Activated naive CD8-positive, alpha-beta T cell treated with anti-CD3 and anti-CD28 coated beads, Interleukin-2, amount 10 ng/mL, durations not matched to agents 7 days and 5 days (primary cell): ENCODE measurements around the gene NRAP. TPM values are rescaled to one million over a fixed set of nuclear protein-coding genes. Genes with fewer than 3 reads are reported as not detected.

Experiments used
- ATAC-seq: fragments of 150-1000 bp; cut with Tn5 transposase; one replicate; pipeline ENCODE4 v1.10.0; 2021; ENCODE audit warnings: low read depth, moderate library complexity
- POLR2A ChIA-PET: fragments of 350-600 bp; sonication (Branson Sonifier 250); formaldehyde crosslinking; loops from one replicate; lab custom pipeline; 2021; ENCODE audit warnings: antibody characterized with exemption; lab: Charles Lee
- DNase-seq: peaks from one replicate; pipeline ENCODE4 v3.0.0; 2021
- H3K27ac Mint-ChIP-seq: one replicate; pipeline ENCODE4 v1.8.0; 2022; ENCODE audit warnings: mild to moderate bottlenecking, mixed read lengths
- H3K27me3 Mint-ChIP-seq: one replicate; pipeline ENCODE4 v1.8.0; 2022; ENCODE audit warnings: mild to moderate bottlenecking, moderate library complexity, mixed read lengths
- H3K36me3 Mint-ChIP-seq: one replicate; pipeline ENCODE4 v1.8.0; 2021; ENCODE audit warnings: mild to moderate bottlenecking, mixed read lengths
- H3K4me1 Mint-ChIP-seq: one replicate; pipeline ENCODE4 v1.8.0; 2021; ENCODE audit warnings: mixed read lengths
- H3K4me3 Mint-ChIP-seq: one replicate; pipeline ENCODE4 v1.8.0; 2022; ENCODE audit warnings: mild to moderate bottlenecking, moderate library complexity, mixed read lengths
- H3K9me3 Mint-ChIP-seq: one replicate; pipeline ENCODE4 v1.8.0; 2021; ENCODE audit warnings: mixed read lengths
- total RNA-seq, 2 experiments: library from RNA; stranded (reverse); gene quantifications; one replicate each; pipeline ENCODE4 v1.2.3, GENCODE V29; 2021

Gene NRAP
- total RNA-seq, 2 experiments from 2014 or later, result not detected

DNA sequence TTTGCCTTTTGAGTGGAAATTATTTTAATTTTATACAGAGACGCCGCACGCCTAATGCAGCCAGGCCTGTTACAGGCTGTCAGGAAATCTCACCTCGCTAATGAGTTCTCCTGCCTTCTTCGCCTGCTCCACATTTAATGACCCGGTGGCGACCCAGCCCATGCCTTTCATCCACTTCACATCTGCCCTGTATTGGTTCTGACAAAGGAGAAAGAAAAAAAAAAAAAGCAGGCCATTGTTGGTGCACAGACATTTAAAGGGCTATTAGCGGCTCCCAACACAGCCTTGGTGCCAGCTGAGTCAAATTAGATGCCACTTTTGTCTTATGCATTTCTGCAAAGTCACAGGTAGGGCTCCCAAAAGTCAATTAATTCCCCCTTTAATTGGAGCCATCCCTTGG, 43.3 kb downstream of the NRAP start:
- POLR2A ChIA-PET, result no interaction called here
- Mint-ChIP-seq H3K27ac (no peak overlapping the region), H3K27me3 (peaks cover 53% of the 10 kb centered on the region), H3K9me3 (no peaks in the 10 kb centered on the region), H3K4me3 (no peak overlapping the region), H3K36me3 (no peaks in the 10 kb centered on the region), H3K4me1 (no peaks in the 10 kb centered on the region)
- ATAC-seq, result no peak
- no peak for DNase-seq

DNA sequence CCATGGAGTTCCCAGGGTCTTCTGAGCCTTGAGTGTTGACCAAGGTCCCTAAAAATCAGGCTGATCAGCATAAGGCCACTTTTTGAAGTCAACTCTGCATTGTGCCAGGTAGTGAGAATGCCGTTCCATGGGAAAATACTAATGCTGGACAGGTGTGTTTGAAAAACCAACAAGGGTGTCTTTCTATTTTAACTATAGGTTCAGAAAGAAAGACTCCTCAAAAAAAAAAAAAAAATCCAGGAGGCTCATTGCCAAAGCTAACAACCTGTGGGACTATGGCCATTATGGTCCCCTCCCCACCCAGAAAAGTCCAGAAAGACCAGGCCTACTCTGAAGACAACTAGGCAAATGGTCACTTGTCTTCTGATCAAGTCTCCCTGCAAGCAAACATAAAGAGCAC, 44.4 kb downstream of the NRAP start:
- peaks cover 47% of the 10 kb centered on the region for H3K27me3 Mint-ChIP-seq

DNA sequence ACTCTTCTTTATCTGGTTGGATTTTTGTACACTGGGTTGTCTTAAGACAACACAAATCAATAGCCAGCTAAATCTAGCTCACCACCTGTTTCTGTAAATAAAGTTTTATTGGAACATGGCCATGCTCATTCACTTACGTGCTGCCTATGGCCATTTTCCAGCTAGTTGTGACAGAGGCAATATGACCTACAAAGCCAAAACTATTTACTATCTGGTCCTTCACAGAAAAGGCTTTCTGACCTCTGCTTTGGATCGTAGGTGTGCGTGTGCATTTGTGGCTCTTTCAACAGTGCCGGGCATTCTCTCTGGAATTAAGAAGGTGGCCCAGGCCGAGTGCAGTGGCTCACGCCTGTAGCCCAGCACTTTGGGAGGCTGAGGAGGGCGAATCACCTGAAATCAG, 45.5 kb downstream of the NRAP start:
- Mint-ChIP-seq H3K4me3 (no peak overlapping the region), H3K36me3 (no peaks in the 10 kb centered on the region), H3K27me3 (peaks cover 49% of the 10 kb centered on the region), H3K9me3 (no peaks in the 10 kb centered on the region), H3K4me1 (no peaks in the 10 kb centered on the region), H3K27ac (no peak overlapping the region)
- ATAC-seq (no peak), DNase-seq (no peak)
- POLR2A ChIA-PET, result no interaction called here

More for the DNA sequence above, 44.4 kb downstream of the NRAP start:
- Mint-ChIP-seq H3K4me3 (no peak overlapping the region), H3K9me3 (no peaks in the 10 kb centered on the region), H3K36me3 (no peaks in the 10 kb centered on the region), H3K4me1 (no peaks in the 10 kb centered on the region), H3K27ac (no peak overlapping the region)
- DNase-seq (no peak), ATAC-seq (no peak)
- POLR2A ChIA-PET, result no interaction called here

DNA sequence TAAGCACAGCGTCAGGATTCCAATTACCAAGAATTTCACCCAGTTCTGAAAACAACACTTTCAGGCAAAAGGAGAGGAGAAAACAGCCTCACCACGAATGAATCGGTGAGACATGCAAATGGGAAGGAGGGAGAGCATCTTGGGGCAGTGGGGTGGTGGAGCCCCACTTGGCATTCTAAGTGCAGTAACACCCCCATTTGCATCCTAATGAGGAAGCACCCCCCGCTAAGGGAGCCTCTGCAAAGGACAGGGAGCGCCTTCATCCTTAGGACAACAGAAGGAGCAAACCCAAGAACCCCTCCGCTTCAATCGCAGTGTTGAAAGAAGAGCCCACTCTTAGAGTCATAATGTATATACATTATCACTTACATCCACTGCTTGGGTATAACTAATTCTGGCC, 46.8 kb downstream of the NRAP start:
- H3K27me3 Mint-ChIP-seq, result peaks cover 56% of the 10 kb centered on the region
- ATAC-seq, result no peak

DNA sequence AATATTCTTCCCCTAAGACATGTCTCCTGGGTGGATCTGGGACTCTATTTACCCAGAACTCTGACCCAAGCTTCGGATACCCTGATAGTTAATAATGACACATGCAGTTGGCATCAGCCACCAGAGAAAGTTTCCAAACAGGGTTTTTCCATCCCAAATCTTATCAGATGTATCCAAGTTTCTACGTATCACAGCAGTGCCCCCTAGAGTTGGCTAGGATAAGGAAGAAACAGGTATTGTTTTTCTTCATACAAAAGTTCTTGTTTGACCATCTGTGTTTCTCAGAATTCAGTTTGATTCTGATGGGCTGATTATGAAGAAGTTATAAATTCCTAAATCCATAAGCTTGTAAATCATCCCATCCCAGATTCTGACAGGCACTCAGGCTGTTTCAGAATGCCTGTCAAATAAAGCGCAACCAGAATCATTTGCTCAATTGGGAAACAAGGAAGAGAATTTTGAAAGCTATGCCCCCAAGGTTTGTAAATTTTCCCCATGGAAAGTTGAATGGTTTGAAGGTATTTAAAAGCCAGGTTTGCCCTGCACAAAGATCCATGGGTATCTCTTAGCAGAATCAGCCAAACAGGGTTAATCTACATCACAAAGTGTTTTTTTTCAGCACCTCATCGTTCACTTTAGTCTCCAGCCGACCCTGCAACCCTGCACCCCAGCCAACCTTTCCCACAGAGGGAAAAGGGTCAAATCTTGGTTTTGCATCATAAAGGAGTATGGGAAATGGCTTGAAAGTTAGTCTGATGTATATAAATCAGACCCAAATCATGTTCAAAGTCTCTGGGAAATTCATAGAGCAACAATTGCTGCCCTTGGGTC, 47.4 kb downstream of the NRAP start:
- Mint-ChIP-seq H3K9me3 (no peaks in the 10 kb centered on the region), H3K36me3 (no peaks in the 10 kb centered on the region), H3K4me1 (no peaks in the 10 kb centered on the region), H3K4me3 (no peak overlapping the region), H3K27me3 (peaks cover 56% of the 10 kb centered on the region), H3K27ac (no peak overlapping the region)
- no peak for DNase-seq
- no peak for ATAC-seq
- POLR2A ChIA-PET, result no interaction called here

More for the DNA sequence above, 46.8 kb downstream of the NRAP start:
- H3K27ac Mint-ChIP-seq, result no peak overlapping the region
- H3K4me1 Mint-ChIP-seq, result no peaks in the 10 kb centered on the region
- POLR2A ChIA-PET, result no interaction called here
- DNase-seq, result no peak
- H3K4me3 Mint-ChIP-seq, result no peak overlapping the region
- no peaks in the 10 kb centered on the region for H3K36me3 Mint-ChIP-seq
- no peaks in the 10 kb centered on the region for H3K9me3 Mint-ChIP-seq

DNA sequence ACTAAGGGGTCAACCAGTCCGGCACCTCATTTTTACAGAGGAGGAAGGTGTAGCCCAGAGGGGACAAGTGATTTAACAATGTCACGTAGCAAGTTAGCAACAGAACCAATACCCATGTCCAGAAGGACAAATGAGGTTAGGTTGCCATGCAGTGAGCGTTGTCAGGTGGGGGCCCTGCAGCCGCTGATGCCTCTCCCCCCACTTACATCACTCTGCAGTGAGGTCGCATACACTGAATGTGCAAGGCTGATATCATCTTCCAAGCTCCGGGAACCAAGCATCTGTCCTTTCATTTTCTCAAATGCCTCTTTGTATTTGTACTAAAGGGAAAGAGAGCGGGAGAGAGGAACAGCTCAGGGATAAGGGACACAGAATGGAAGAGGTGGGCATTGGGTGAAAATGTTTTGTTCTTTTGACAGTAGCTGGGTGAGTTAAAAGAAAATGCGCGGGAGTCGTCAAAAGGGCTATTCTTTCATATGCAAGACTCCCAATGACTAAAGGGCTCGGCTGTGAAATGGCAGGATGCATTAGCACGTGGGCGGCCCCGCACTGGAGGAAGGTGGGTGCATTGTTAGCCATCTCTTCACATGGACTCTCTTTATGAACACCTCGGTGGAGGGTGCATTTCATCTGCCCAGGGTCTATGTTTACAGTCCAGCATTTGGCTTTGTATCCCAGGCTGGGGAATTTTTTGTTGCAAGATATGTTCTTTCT, 49.7 kb downstream of the NRAP start:
- ATAC-seq, result no peak
- POLR2A ChIA-PET, result no interaction called here

DNA sequence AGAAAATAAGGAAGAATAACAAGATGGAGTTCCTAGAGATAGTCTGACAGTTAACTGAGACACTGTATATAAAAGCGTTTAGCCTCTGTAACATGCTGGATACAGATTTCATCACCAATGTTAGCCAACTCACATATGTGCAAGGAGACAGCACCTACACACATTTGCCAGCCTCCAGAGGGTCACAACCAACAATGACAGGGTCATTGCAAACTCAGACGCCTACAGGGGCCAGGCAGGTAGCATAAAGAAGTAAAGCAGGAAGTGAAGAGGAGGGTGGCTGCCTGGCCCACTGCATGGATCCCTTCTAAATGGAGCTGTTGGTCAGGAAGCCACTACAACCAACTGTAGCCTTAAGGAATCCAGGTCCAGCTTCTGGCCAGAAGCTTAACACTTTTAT, 50.4 kb downstream of the NRAP start:
- no peak overlapping the region for H3K27ac Mint-ChIP-seq
- POLR2A ChIA-PET, result no interaction called here
- no peaks in the 10 kb centered on the region for H3K36me3 Mint-ChIP-seq
- H3K27me3 Mint-ChIP-seq, result peaks cover 50% of the 10 kb centered on the region
- no peak overlapping the region for H3K4me3 Mint-ChIP-seq
- ATAC-seq (no peak), DNase-seq (no peak)
- no peaks in the 10 kb centered on the region for H3K9me3 Mint-ChIP-seq
- no peaks in the 10 kb centered on the region for H3K4me1 Mint-ChIP-seq

More for the DNA sequence above, 49.7 kb downstream of the NRAP start:
- Mint-ChIP-seq H3K9me3 (no peaks in the 10 kb centered on the region), H3K27ac (no peak overlapping the region), H3K4me1 (no peaks in the 10 kb centered on the region), H3K4me3 (no peak overlapping the region), H3K27me3 (peaks cover 55% of the 10 kb centered on the region), H3K36me3 (no peaks in the 10 kb centered on the region)
- DNase-seq, result no peak

DNA sequence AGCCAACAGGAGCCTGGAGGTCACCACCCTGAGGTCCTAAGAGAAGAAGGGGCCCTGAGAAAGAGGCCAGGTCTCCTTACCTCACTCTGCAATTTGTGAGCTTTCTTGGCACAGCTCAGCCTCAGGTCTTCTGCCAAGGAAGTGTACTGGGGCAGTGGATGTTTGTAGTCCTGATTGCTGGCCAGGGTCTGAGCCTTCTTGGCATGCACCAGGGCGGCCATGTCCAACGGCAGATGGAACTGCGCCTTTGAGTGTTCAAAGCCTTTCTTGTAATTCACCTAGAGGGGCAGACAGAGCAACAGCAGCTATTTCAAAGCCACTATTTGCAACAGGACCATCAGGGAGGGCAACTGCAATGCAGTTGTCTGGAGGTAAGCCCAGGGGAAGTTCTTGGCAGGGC, 51.7 kb downstream of the NRAP start:
- no peak for ATAC-seq
- POLR2A ChIA-PET, result no interaction called here
- H3K27me3 Mint-ChIP-seq, result peaks cover 44% of the 10 kb centered on the region
- H3K4me1 Mint-ChIP-seq, result no peaks in the 10 kb centered on the region
- H3K27ac Mint-ChIP-seq, result no peak overlapping the region
- no peaks in the 10 kb centered on the region for H3K9me3 Mint-ChIP-seq
- no peak overlapping the region for H3K4me3 Mint-ChIP-seq
- DNase-seq, result no peak
- H3K36me3 Mint-ChIP-seq, result no peaks in the 10 kb centered on the region

DNA sequence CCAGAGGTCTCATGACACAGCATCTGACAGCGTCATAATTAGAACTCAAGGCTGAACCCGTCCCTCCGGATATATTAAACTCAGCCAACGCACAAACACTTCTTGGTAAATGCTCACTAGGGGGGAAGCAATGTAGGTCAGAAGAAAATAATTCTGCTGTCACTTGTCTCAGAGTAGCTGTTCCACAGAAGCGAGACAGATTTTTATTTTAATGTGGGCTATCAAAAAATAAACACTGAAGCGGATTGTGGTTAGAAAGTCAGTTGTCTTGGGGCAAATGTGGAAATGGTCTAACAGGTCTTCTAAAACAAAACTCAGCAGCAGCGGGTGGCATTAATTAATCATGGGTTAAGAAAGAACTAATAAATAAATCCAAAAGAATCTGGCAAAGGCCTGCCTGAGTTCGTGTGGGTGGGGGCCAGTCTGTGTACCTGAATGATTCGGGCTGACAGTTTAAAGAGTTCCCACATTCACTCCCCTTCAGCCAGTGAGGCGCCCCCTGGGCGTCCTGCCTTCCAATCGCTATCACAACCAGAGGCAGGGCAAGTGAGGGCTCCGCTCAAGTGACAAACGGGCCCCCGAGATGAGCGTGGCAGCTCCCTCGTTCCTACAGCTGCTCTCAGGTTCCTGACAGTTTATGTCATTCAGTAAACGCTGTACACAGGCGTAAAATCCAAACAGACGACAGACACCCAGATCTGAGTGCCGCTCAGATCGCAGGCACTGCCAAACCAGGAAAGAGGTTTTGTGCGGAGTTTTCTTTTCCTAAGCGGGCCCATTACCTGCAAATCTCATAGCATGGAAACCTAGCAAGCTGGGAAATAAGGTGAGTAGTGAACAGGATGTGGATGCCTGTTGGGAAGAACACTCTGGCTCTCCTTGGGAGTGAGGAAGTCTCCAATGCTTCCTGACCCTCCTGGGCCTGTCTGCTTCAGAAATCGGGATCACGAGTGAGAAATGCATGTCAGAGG, 52.9 kb downstream of the NRAP start:
- ATAC-seq (no peak), DNase-seq (no peak)
- no peak overlapping the region for H3K27ac Mint-ChIP-seq
- H3K4me1 Mint-ChIP-seq, result no peaks in the 10 kb centered on the region
- H3K4me3 Mint-ChIP-seq, result no peak overlapping the region
- no peaks in the 10 kb centered on the region for H3K9me3 Mint-ChIP-seq
- no peaks in the 10 kb centered on the region for H3K36me3 Mint-ChIP-seq
- POLR2A ChIA-PET, result no interaction called here
- H3K27me3 Mint-ChIP-seq, result peaks cover 34% of the 10 kb centered on the region

DNA sequence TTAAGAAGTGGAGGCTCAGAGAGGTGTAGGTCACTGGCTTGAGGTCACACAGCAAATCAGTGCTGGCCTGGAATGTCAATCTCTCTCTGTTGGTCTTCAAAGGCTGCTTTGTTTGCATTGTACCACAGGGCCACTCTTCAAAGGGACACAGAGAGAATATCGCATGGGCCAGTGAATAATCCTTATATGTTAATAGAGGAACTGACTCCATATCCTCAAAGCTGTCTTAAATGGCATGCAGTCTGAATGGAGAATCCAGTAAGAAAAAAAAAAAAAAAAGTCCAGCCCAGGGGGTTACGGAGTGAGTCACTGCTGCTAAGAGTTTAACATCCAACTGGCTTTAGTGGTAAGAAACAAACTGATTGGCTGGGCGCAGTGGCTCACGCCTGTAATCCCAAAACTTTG, 54.1 kb downstream of the NRAP start:
- POLR2A ChIA-PET, result no interaction called here
- Mint-ChIP-seq H3K36me3 (no peaks in the 10 kb centered on the region), H3K9me3 (no peaks in the 10 kb centered on the region), H3K4me3 (no peak overlapping the region), H3K27ac (no peak overlapping the region), H3K27me3 (peaks cover 29% of the 10 kb centered on the region), H3K4me1 (no peaks in the 10 kb centered on the region)
- DNase-seq (no peak), ATAC-seq (no peak)

DNA sequence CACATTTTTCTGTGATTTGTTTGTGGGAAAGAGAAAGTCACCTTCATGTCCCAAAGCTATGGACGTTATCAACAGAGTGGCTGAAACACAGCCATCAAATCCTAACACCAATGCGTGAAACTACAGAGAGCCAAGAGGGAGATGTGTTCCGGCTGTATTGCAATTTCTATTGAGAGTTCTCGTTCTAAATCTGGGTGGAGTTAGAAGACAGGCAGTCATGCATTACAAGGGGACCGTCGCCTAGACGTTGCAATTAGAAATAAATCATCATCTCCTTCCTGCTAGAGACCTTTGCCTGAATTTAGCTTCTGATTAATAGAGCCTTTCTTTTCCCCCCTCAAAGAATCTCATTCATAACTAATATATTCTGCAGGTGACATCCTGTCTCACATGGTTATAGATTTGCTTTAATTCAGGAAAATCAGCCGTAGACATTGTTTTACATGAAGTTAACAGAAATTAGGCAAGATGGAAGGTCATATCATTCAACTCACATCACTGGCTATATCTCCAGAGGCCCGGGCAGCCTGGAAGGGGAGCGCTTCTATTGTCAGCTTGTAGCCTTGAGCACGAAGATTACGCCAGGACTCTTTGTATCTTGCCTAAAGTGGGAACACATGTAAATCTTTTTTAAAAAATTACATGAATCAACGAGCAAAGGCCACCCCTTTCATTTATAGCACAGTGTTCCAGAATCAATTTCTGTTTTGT, 58.4 kb downstream of the NRAP start:
- POLR2A ChIA-PET, result no interaction called here
- peaks cover 7% of the 10 kb centered on the region for H3K27me3 Mint-ChIP-seq
- no peaks in the 10 kb centered on the region for H3K9me3 Mint-ChIP-seq
- no peaks in the 10 kb centered on the region for H3K36me3 Mint-ChIP-seq
- DNase-seq, result no peak
- no peak overlapping the region for H3K27ac Mint-ChIP-seq
- H3K4me1 Mint-ChIP-seq, result no peaks in the 10 kb centered on the region
- H3K4me3 Mint-ChIP-seq, result no peak overlapping the region
- ATAC-seq, result no peak

DNA sequence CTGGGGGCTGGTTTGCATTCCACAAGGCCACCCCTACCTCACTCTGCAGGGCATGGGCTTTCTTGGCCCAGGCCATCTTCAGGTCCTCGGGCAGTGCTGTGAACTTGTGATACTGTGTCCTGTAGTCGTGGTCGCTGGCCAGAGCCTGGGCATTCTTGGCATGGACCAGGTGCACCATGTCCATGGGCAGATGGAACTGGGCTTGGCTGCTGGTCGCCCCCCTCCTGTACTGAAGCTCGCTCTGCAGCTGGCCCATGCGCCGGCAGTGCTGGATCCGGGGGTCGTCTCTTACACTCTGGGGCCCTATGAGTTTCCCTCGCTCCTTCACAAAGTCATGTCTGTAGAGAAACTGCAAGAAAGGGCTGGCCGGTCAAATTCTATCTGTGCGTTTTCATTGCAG, 59.3 kb downstream of the NRAP start:
- peaks cover 5% of the 10 kb centered on the region for H3K27me3 Mint-ChIP-seq
- H3K27ac Mint-ChIP-seq, result no peak overlapping the region
- no peak overlapping the region for H3K4me3 Mint-ChIP-seq
- H3K9me3 Mint-ChIP-seq, result no peaks in the 10 kb centered on the region
- ATAC-seq, result no peak
- POLR2A ChIA-PET, result no interaction called here
- H3K4me1 Mint-ChIP-seq, result no peaks in the 10 kb centered on the region
- no peaks in the 10 kb centered on the region for H3K36me3 Mint-ChIP-seq
- no peak for DNase-seq
